A549 (cell line): ENCODE results near the gene PRR15. TPM values are rescaled to one million over a fixed set of nuclear protein-coding genes. Genes with fewer than 3 reads are reported as not detected.

Experiments
- ATAC-seq, 2 experiments: fragments of 200-7000 bp in 1 of 2; fragments of >200 bp in 1 of 2; cut with Nextera tagmentation in 1 of 2; cut with Tn5 transposase in 1 of 2; 3 replicates each; pipeline versions ENCODE4 v1.8.0 to v1.9.1; 2018 to 2020; ENCODE audit warnings: mild to moderate bottlenecking in 1 of 2, moderate library complexity in 1 of 2
- CTCF ChIA-PET: fragments of 300-600 bp; sonication (Branson Sonifier 250); formaldehyde crosslinking; extraction: SDS; loops from one replicate; lab custom pipeline; 2021; ENCODE audit warnings: antibody characterized with exemption, inconsistent platforms; lab: Yijun Ruan, JAX
- POLR2A ChIA-PET: fragments of 350-600 bp; formaldehyde crosslinking; extraction: SDS; loops from one replicate; lab custom pipeline; 2021; ENCODE audit warnings: antibody characterized with exemption, inconsistent platforms; lab: Yijun Ruan, JAX
- DNase-seq, 2 experiments: peaks; one replicate each; pipeline versions ENCODE4 v3.0.0 to v3.0.0-alpha.2; 2011 to 2016; ENCODE audit warnings: low read depth in 1 of 2, low spot score in 1 of 2
- FAIRE-seq: peaks from 2 replicates; lab custom pipeline; 2011; peaks lifted over from hg19 to GRCh38; lab: Jason Lieb, UNC
- H3K27ac ChIP-seq, 2 experiments: fragments of >200 bp; sonication (Bioruptor Twin); formaldehyde crosslinking; 3 replicates each; pipeline ENCODE4 v1.5.1; 2016 to 2017
- H3K4me1 ChIP-seq: fragments of >200 bp; sonication (Bioruptor Twin); formaldehyde crosslinking; 3 replicates; pipeline ENCODE4 v1.6.1; 2016
- H3K4me2 ChIP-seq: fragments of >200 bp; sonication (Bioruptor Twin); formaldehyde crosslinking; 3 replicates; pipeline ENCODE4 v1.6.1; 2016
- H3K4me3 ChIP-seq: fragments of >200 bp; sonication (Bioruptor Twin); formaldehyde crosslinking; 3 replicates; pipeline ENCODE4 v1.5.1; 2016
- H3K9me3 ChIP-seq: fragments of >200 bp; sonication (Bioruptor Twin); formaldehyde crosslinking; 3 replicates; pipeline ENCODE4 v1.6.1; 2016
- CBX8 ChIP-seq: fragments of 200-600 bp; sonication (generic); IDR thresholded peaks from 2 replicates; pipeline ENCODE4 v1.6.1; 2016
- CEBPB ChIP-seq, 2 experiments: fragments of >200 bp in 1 of 2; sonication (Bioruptor Twin) in 1 of 2; formaldehyde crosslinking in 1 of 2; IDR thresholded peaks; 2 replicates each; pipeline ENCODE4 v1.6.1; 2012 to 2016
- CHD2 ChIP-seq: fragments of 150-350 bp; IDR thresholded peaks from 2 replicates; pipeline ENCODE4 v1.6.1; 2014; ENCODE audit warnings: low read length; ENCODE audit not compliant: partially characterized antibody
- FOXS1 ChIP-seq: fragments of 250-450 bp; sonication (Bioruptor Pico); IDR thresholded peaks from 2 replicates; pipeline ENCODE4 v1.5.0; 2020; ENCODE audit warnings: mild to moderate bottlenecking, moderate library complexity
- HEYL ChIP-seq: fragments of 250-450 bp; sonication (Bioruptor Pico); IDR thresholded peaks from 2 replicates; pipeline ENCODE4 v1.8.0; 2021; ENCODE audit warnings: mild to moderate bottlenecking, moderate library complexity
- HOXA7 ChIP-seq: fragments of 250-450 bp; sonication (Bioruptor Pico); IDR thresholded peaks from 2 replicates; pipeline ENCODE4 v1.5.0; 2020; ENCODE audit warnings: mild to moderate bottlenecking, moderate library complexity
- HOXB13 ChIP-seq: fragments of 250-450 bp; sonication (Bioruptor Pico); IDR thresholded peaks from 2 replicates; pipeline ENCODE4 v1.5.0; 2020; ENCODE audit warnings: low read depth, mild to moderate bottlenecking, moderate library complexity
- MAFK ChIP-seq: fragments of 450-650 bp; IDR thresholded peaks from 2 replicates; pipeline ENCODE4 v1.6.1; 2014; ENCODE audit not compliant: partially characterized antibody
- MAZ ChIP-seq: fragments of 150-350 bp; IDR thresholded peaks from 2 replicates; pipeline ENCODE4 v1.6.1; 2014; ENCODE audit warnings: antibody characterized with exemption, low read depth, low read length, borderline replicate concordance
- NFE2L2 ChIP-seq: fragments of 150-350 bp; conservative IDR thresholded peaks from 2 replicates; pipeline ENCODE4 v1.6.1; 2014; ENCODE audit warnings: low read length
- NR3C1 ChIP-seq: fragments of >200 bp; sonication (Bioruptor Twin); formaldehyde crosslinking; IDR thresholded peaks from 3 replicates; pipeline ENCODE4 v1.6.1; 2017
- POLR2A ChIP-seq: IDR thresholded peaks from 2 replicates; pipeline ENCODE4 v1.6.1; 2012; ENCODE audit warnings: mild to moderate bottlenecking, low read length
- RCOR1 ChIP-seq: fragments of 150-350 bp; IDR thresholded peaks from 2 replicates; pipeline ENCODE4 v1.6.1; 2014; ENCODE audit warnings: antibody characterized with exemption, low read length, low read depth
- RNF2 ChIP-seq: fragments of 200-600 bp; sonication (generic); IDR thresholded peaks from 2 replicates; pipeline ENCODE4 v1.6.1; 2016; ENCODE audit warnings: low read depth, mild to moderate bottlenecking, antibody characterized with exemption, moderate library complexity, borderline replicate concordance
- SREBF2 ChIP-seq: fragments of 450-650 bp; IDR thresholded peaks from 2 replicates; pipeline ENCODE4 v1.6.1; 2014; ENCODE audit warnings: mild to moderate bottlenecking, moderate library complexity
- TFCP2L1 ChIP-seq: fragments of 250-450 bp; sonication (Bioruptor Pico); IDR thresholded peaks from 2 replicates; pipeline ENCODE4 v1.5.0; 2021; ENCODE audit warnings: mild to moderate bottlenecking
- TP53 ChIP-seq: fragments of 250-450 bp; sonication (Bioruptor Pico); IDR thresholded peaks from 2 replicates; pipeline ENCODE4 v1.5.0; 2021; ENCODE audit warnings: mild to moderate bottlenecking, moderate library complexity
- ZC3H11A ChIP-seq: fragments of 450-650 bp; IDR thresholded peaks from 2 replicates; pipeline ENCODE4 v1.6.1; 2014; ENCODE audit warnings: antibody characterized with exemption, mild to moderate bottlenecking
- ZFP36 ChIP-seq: fragments of 450-650 bp; IDR thresholded peaks from 2 replicates; pipeline ENCODE4 v1.6.1; 2014; ENCODE audit warnings: borderline replicate concordance; ENCODE audit not compliant: partially characterized antibody
- ZNF302 ChIP-seq: fragments of 250-450 bp; sonication (Bioruptor Pico); IDR thresholded peaks from 2 replicates; pipeline ENCODE4 v1.9.0; 2021; ENCODE audit warnings: inconsistent platforms, mild to moderate bottlenecking, moderate library complexity
- ZSCAN20 ChIP-seq: fragments of 250-450 bp; sonication (Bioruptor Pico); IDR thresholded peaks from 2 replicates; pipeline ENCODE4 v1.8.0; 2022; ENCODE audit warnings: mild to moderate bottlenecking, moderate library complexity
- WGBS: methylation state at CpG from one replicate; pipeline ENCODE4 v1.1.6; 2017; ENCODE audit errors: missing lambda C conversion rate; 5-methylcytosine and 5-hydroxymethylcytosine counted together
- polyA plus RNA-seq, 4 experiments: library from polyadenylated mRNA; depleted of rRNA in 3 of 4; stranded (reverse); fragments of >200 nt; fragmentation: RNase III in 1 of 4; extraction: RNeasy Plus Mini Kit Qiagen cat#74134 plus additional on column Dnase treatment in 1 of 4; gene quantifications; 2 replicates in 3 of 4; 3 replicates in 1 of 4; pipeline ENCODE4 v1.2.3, GENCODE V29; 2011 to 2017
- TF ChIP-seq, protein P1 (sequence below): fragments of 450-650 bp; IDR thresholded peaks from 2 replicates; pipeline ENCODE4 v1.6.1; 2014; ENCODE audit warnings: antibody characterized with exemption
- TF ChIP-seq, protein P2 (sequence below): fragments of >200 bp; sonication (Bioruptor Twin); formaldehyde crosslinking; IDR thresholded peaks from 3 replicates; pipeline ENCODE4 v1.6.1; 2016
- TF ChIP-seq, protein P3 (sequence below): fragments of >200 bp; sonication (Bioruptor Twin); formaldehyde crosslinking; IDR thresholded peaks from 3 replicates; pipeline ENCODE4 v1.5.1; 2016
- TF ChIP-seq, protein P4 (sequence below): IDR thresholded peaks from 2 replicates; pipeline ENCODE4 v1.6.1; 2012

PRR15 gene
- polyA plus RNA-seq, 2 of the 4 experiments (the other 2 are of a cell fraction) = 1.6 to 2.5 TPM

DNA sequence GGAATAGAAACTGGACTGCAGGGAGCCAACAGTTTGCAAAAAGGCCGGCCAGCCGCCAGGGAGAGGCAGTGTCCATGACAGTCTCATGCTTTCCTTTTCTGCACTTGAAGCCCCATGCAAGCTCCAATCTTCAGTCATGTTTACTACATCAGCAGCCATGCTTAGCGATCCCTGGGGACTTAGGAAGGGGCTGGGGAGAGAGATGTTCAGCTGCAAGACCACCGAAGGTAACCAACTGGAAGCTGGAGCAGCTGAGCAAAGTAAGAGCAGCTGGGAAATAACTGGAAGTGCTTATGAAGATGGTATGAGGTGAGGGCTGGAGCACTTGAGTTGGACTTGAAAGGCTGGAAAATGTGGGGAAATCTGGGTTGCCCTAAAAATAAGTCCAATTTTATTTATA is 37.0 kb downstream of the PRR15 start:
- Histone ChIP-seq H3K4me2 (no peak overlapping the region), H3K4me3 (no peak overlapping the region), H3K4me1 (peaks cover 3% of the 10 kb centered on the region), H3K9me3 (no peaks in the 10 kb centered on the region), H3K27ac (no peak overlapping the region)
- DNase-seq (no peak), ATAC-seq (no peak), FAIRE-seq (no peak)
- TF ChIP-seq HOXB13 (CRISPR knock-in tag) (no peak), CEBPB (IDR thresholded peaks at IDR 0.05) (no peak), NR3C1 (no peak), TP53 (CRISPR knock-in tag) (no peak), MAZ (no peak), HEYL (CRISPR knock-in tag) (no peak), FOXS1 (CRISPR knock-in tag) (no peak), ZSCAN20 (no peak), HOXA7 (no peak), NFE2L2 (no peak), TFCP2L1 (CRISPR knock-in tag) (no peak), RNF2 (no peak), MAFK (no peak), POLR2A (no peak), ZFP36 (no peak), RCOR1 (no peak), ZC3H11A (no peak)
- TF ChIP-seq, protein P1, sequence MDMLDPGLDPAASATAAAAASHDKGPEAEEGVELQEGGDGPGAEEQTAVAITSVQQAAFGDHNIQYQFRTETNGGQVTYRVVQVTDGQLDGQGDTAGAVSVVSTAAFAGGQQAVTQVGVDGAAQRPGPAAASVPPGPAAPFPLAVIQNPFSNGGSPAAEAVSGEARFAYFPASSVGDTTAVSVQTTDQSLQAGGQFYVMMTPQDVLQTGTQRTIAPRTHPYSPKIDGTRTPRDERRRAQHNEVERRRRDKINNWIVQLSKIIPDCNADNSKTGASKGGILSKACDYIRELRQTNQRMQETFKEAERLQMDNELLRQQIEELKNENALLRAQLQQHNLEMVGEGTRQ = no peak
- TF ChIP-seq, protein P2, sequence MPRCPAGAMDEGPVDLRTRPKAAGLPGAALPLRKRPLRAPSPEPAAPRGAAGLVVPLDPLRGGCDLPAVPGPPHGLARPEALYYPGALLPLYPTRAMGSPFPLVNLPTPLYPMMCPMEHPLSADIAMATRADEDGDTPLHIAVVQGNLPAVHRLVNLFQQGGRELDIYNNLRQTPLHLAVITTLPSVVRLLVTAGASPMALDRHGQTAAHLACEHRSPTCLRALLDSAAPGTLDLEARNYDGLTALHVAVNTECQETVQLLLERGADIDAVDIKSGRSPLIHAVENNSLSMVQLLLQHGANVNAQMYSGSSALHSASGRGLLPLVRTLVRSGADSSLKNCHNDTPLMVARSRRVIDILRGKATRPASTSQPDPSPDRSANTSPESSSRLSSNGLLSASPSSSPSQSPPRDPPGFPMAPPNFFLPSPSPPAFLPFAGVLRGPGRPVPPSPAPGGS = no peak
- TF ChIP-seq, protein P3, sequence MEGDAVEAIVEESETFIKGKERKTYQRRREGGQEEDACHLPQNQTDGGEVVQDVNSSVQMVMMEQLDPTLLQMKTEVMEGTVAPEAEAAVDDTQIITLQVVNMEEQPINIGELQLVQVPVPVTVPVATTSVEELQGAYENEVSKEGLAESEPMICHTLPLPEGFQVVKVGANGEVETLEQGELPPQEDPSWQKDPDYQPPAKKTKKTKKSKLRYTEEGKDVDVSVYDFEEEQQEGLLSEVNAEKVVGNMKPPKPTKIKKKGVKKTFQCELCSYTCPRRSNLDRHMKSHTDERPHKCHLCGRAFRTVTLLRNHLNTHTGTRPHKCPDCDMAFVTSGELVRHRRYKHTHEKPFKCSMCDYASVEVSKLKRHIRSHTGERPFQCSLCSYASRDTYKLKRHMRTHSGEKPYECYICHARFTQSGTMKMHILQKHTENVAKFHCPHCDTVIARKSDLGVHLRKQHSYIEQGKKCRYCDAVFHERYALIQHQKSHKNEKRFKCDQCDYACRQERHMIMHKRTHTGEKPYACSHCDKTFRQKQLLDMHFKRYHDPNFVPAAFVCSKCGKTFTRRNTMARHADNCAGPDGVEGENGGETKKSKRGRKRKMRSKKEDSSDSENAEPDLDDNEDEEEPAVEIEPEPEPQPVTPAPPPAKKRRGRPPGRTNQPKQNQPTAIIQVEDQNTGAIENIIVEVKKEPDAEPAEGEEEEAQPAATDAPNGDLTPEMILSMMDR = no peak
- WGBS = 69% methylated on average over 4 of the region's 4 CpGs
- ChIA-PET CTCF (no interaction called here), POLR2A (no interaction called here)

DNA sequence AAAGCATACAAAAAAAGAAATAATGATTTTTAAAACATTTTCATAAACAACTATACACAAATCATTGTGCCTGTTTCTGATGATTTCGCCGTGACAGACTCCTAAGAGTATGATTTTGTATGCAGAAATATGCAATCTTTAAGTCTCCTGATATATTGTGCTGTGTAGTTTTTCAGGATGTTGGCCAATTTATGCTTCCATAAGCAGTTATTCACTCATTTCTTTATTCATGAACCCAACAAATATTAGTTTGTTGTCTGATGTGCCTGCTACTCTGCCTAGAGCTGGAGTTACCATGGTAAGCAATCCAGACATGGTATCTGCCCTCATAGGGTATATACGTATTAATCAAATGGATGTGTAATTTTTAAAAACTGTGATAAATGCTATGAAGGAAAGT is 40.4 kb downstream of the PRR15 start:
- Histone ChIP-seq H3K4me3 (no peak overlapping the region), H3K9me3 (no peaks in the 10 kb centered on the region), H3K4me2 (no peak overlapping the region), H3K4me1 (peaks cover 37% of the 10 kb centered on the region), H3K27ac (no peak overlapping the region)
- ChIA-PET POLR2A (no interaction called here), CTCF (no interaction called here)
- DNase-seq = no peak
- no peak for FAIRE-seq
- 87% methylated on average over 3 of the region's 3 CpGs for WGBS
- no peak for ATAC-seq
- peak; percentile 66 for TF ChIP-seq MAFK
- TF ChIP-seq, protein P4, sequence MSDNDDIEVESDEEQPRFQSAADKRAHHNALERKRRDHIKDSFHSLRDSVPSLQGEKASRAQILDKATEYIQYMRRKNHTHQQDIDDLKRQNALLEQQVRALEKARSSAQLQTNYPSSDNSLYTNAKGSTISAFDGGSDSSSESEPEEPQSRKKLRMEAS = no peak

DNA sequence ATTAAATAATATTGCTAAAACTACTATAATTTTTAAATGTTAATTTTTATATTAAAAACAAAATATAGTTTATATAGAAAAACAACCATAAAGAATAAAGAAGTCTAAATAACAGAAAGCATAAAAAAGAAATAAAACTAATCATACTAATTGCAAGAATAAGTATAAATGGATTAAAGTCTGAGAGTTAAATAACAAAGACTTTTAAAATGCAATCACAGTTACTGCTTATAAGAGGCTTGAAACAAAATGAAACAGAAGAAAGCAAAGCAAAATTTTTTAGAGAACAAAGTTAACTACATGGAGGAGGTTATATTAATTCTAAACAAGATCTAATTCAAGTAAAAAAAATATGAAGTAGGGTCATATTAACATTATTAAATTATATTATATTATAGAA is 41.1 kb downstream of the PRR15 start:
- ChIA-PET CTCF (no interaction called here), POLR2A (no interaction called here)
- Histone ChIP-seq H3K4me2 (no peak overlapping the region), H3K27ac (no peak overlapping the region), H3K4me1 (peaks cover 43% of the 10 kb centered on the region), H3K4me3 (no peak overlapping the region), H3K9me3 (no peaks in the 10 kb centered on the region)
- FAIRE-seq = no peak
- no peak for ATAC-seq
- DNase-seq = no peak
- no peak for TF ChIP-seq RNF2
- TF ChIP-seq CHD2 = no peak
- TF ChIP-seq ZNF302 = no peak
- TF ChIP-seq ZSCAN20 = no peak
- TF ChIP-seq NFE2L2 = no peak
- no peak for TF ChIP-seq SREBF2
- no peak for TF ChIP-seq FOXS1 (CRISPR knock-in tag)
- TF ChIP-seq CBX8 = no peak
- no peak for TF ChIP-seq NR3C1
